Activated naive CD4-positive, alpha-beta T cell treated with anti-CD3 and anti-CD28 coated beads, Interleukin-2, amount 50 U/mL, for 24 hours (primary cell): ENCODE data around the gene TRIO.
"Not testable (repeated sequence)": the region's sequence is repeated elsewhere in the genome, so short reads cannot be mapped to it uniquely, and the experiment has no call there.

Experiments
- H3K27ac Mint-ChIP-seq: one replicate; pipeline ENCODE4 v1.8.0; 2021; ENCODE audit warnings: mild to moderate bottlenecking, mixed read lengths
- H3K27me3 Mint-ChIP-seq: one replicate; pipeline ENCODE4 v1.8.0; 2021; ENCODE audit warnings: mixed read lengths
- H3K36me3 Mint-ChIP-seq: one replicate; pipeline ENCODE4 v1.8.0; 2021; ENCODE audit warnings: mixed read lengths
- H3K4me1 Mint-ChIP-seq: one replicate; pipeline ENCODE4 v1.8.0; 2021; ENCODE audit warnings: mixed read lengths
- H3K4me3 Mint-ChIP-seq: one replicate; pipeline ENCODE4 v1.8.0; 2021; ENCODE audit warnings: mild to moderate bottlenecking, mixed read lengths
- H3K9me3 Mint-ChIP-seq: one replicate; pipeline ENCODE4 v1.8.0; 2021; ENCODE audit warnings: mixed read lengths

Gene TRIO

DNA sequence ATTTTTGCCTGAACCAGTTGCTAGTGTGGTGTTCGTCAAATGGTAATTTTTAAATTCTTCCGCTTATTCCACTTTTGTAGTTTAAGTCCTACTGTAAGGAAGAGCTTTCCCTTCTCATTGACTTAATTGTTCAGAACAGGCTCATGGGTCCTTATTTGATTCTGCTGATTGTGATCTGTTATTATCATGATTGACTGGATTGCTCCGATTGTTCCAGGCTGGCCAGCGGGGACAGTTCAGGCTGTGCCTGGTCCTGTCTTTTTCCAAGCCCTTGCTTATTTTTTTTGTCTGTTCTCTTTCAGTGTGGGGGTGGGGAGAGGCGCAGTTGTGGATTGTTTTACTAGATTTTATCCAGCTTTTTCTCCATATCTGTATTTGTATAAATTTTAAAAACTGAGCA is 52.4 kb downstream of the TRIO start:
- Mint-ChIP-seq H3K4me1 (no peaks in the 10 kb centered on the region), H3K27ac (no peak overlapping the region), H3K36me3 (no peaks in the 10 kb centered on the region), H3K27me3 (peaks cover 14% of the 10 kb centered on the region), H3K4me3 (no peak overlapping the region), H3K9me3 (no peaks in the 10 kb centered on the region)

DNA sequence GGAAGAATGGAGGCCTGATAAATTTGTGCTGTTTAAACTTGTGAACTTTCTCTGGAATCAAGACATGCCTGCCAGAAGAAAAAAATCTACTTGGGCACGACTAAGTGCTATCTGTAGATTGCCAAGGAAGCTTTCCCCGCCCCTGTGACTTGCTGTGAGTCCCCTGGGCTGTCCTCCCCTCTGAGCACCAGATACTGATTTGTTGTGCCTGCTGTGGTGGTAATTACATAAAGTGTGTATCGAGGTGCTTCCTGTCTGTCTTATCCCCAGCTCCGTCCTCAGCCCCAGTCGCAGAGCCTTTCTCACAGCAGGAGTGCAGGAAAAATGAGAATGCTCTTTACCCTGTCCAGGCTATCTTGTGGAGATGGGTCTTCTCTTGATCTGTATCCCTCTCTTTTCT is 53.9 kb downstream of the TRIO start:
- no peak overlapping the region for H3K27ac Mint-ChIP-seq
- no peaks in the 10 kb centered on the region for H3K9me3 Mint-ChIP-seq
- no peak overlapping the region for H3K4me3 Mint-ChIP-seq
- no peaks in the 10 kb centered on the region for H3K36me3 Mint-ChIP-seq
- H3K27me3 Mint-ChIP-seq, result peaks cover 15% of the 10 kb centered on the region
- no peaks in the 10 kb centered on the region for H3K4me1 Mint-ChIP-seq

DNA sequence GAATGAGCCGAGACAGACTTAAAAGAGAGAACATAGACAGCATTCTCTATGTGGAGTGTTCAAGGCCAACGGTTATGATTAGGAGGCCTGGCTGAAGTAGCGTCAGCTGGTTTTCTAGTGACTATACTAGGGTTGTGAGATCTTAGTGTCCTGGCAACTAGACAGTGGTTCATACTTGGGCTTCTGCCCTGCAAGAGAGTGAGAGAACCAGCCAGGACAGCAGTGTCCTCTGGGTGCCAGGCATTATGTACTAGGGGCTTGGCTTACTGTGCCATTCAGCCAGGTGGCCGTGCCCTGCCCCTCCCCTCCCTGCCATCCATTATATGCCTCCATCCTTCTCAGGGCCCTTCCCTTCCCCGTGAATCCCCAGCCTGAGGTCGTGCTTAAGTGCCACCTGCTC is 56.8 kb downstream of the TRIO start:
- Mint-ChIP-seq H3K27me3 (peaks cover 19% of the 10 kb centered on the region), H3K27ac (no peak overlapping the region), H3K9me3 (no peaks in the 10 kb centered on the region), H3K36me3 (no peaks in the 10 kb centered on the region), H3K4me3 (no peak overlapping the region), H3K4me1 (no peaks in the 10 kb centered on the region)

DNA sequence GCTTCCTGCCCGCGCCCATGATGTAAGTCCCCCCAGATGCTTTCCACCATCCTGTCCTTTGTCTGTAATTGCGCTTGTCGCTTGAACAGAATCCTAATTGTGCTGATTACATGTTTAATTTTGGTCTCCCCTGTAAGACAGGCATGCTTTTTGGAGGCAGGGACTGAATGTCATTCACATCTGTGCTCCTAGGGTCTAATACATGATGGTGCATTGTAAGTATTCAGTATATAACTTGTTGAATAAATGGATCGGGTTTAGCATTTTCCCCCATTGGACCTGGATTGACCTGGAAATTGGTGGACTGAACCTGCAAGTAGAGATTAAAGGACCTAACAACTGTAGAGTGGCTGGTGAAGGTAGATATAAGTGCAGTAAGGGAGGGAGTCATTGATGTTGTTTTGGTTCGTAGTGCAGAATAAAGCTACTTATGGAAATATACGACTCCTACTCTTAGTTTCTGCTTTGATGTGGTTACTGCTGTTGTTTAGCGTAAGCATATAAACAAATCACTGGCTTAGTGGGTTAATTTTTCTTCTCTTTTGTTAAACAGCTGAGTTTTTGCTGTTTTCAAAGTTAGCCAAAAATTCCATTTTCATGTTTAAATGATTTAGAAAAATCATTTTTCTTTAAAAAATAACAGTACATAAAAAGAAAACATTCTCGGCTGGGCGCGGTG is 57.3 kb downstream of the TRIO start:
- H3K27me3 Mint-ChIP-seq, result peaks cover 17% of the 10 kb centered on the region
- H3K4me1 Mint-ChIP-seq, result no peaks in the 10 kb centered on the region
- H3K9me3 Mint-ChIP-seq, result no peaks in the 10 kb centered on the region
- H3K27ac Mint-ChIP-seq, result no peak overlapping the region
- no peaks in the 10 kb centered on the region for H3K36me3 Mint-ChIP-seq
- H3K4me3 Mint-ChIP-seq, result no peak overlapping the region

DNA sequence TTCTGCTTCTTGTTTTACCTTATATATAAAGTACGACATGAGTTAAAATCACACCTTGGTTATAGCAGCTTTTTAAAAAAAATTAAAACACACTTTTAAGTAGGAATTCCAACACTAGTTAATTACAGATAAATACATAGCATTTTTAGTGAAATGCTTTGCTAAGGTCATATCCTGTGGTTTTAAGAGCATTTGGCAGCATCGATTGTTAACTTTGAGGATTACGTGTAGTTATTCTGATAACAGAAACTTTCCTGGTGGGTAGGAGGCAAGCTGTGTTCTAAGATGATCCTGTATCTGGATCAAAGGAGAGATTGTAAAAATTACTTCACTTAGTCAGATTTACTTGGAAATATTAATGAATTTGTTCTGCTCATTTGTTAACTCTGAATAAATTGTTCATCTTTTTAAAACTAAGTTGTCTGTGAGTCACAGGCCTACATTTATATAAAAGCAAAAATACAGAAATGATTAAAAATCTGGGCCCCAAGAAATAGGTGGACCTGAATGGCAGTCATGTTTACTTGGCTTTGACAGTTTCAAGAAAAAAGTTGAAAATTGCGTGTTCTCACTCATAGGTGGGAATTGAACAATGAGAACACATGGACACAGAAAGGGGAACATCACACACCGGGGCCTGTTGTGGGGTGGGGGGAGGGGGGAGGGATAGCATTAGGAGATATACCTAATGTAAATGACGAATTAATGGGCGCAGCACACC is 58.3 kb downstream of the TRIO start:
- Mint-ChIP-seq H3K36me3 (no peaks in the 10 kb centered on the region), H3K4me1 (no peaks in the 10 kb centered on the region), H3K4me3 (no peak overlapping the region), H3K27ac (no peak overlapping the region), H3K9me3 (no peaks in the 10 kb centered on the region), H3K27me3 (peaks cover 17% of the 10 kb centered on the region)

DNA sequence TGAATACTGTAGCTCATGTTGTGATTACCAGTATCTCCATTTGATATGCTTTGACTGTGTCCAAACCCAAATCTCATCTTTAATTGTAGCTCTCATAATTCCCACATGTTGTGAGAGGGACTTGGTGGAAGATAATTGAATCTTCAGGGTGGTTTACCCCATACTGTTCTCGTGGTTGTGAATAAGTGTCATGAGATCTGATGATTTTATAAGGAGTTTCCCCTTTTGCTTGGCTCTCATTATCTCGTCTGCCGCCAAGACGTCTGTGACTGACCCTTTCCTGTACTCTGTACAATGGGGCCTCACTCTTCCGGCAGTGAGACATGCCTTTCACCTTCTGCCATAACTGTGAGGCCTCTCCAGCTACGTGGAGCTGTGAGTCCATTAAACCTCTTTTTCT is 59.3 kb downstream of the TRIO start:
- H3K27ac Mint-ChIP-seq, result no peak overlapping the region
- no peaks in the 10 kb centered on the region for H3K36me3 Mint-ChIP-seq
- H3K9me3 Mint-ChIP-seq, result no peaks in the 10 kb centered on the region
- H3K27me3 Mint-ChIP-seq, result peaks cover 14% of the 10 kb centered on the region
- H3K4me1 Mint-ChIP-seq, result no peaks in the 10 kb centered on the region
- H3K4me3 Mint-ChIP-seq, result no peak overlapping the region

DNA sequence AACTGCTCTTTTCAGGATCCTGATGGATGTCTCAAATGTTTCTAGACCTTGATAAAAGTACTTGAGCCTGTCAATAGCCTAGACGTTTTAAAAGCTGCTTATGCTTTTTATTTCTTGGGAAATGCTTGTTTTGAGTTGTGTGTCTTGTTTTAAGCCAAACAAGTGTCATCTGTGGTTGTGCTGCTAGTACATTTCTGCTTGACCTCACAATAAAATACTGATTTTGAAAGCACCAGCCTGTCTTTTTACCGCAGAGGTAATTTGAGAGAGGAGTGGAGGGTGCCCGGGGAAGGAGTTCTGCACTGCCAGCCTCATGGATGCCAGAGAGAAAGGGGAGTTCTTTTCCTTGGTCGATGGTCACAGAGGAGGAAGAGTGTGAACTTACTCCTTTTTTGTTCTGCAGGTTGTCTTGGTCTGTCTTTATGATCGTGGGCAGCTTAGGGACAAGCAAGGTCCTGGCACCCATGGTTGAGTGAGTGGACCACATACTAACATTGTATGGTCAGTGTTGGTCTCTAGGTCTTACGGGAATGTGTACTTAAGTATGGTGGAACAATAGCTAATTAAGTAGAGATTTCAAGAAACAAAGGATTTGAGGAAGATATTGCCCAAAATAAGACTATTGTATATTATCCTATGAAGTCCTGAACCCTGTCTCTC is 61.0 kb downstream of the TRIO start:
- no peak overlapping the region for H3K4me3 Mint-ChIP-seq
- H3K9me3 Mint-ChIP-seq, result no peaks in the 10 kb centered on the region
- H3K27ac Mint-ChIP-seq, result no peak overlapping the region

DNA sequence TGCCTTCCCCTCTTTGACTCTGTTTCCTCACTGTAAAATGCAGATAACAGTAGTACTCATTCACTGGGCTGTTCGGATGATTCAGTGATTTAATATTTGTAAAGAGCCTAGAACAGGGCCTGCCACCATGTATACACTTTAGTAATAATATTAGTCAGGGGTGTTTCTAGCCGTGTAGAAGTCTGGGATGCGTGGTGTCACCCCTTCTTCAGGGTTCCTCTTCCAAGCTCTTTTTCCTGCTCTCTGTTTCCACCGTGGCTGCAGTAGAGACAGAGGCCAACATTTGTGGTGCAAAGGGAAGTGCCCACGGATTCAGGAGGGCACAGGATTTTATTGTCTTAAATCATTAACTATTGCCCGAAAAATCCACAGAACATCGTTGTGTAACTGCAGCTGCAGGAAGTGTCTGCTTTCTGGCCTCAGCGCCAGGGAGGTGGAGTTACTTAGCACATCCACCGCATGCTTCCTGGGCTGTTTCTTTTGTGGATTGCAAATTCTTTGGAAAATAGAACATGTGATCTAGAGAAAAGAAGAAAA is 61.7 kb downstream of the TRIO start:
- H3K4me3 Mint-ChIP-seq, result no peak overlapping the region
- peaks cover 16% of the 10 kb centered on the region for H3K27me3 Mint-ChIP-seq
- H3K27ac Mint-ChIP-seq, result no peak overlapping the region
- no peaks in the 10 kb centered on the region for H3K36me3 Mint-ChIP-seq
- no peaks in the 10 kb centered on the region for H3K9me3 Mint-ChIP-seq
- no peaks in the 10 kb centered on the region for H3K4me1 Mint-ChIP-seq

More for the DNA sequence above, 61.0 kb downstream of the TRIO start:
- no peaks in the 10 kb centered on the region for H3K4me1 Mint-ChIP-seq
- no peaks in the 10 kb centered on the region for H3K36me3 Mint-ChIP-seq
- peaks cover 16% of the 10 kb centered on the region for H3K27me3 Mint-ChIP-seq

DNA sequence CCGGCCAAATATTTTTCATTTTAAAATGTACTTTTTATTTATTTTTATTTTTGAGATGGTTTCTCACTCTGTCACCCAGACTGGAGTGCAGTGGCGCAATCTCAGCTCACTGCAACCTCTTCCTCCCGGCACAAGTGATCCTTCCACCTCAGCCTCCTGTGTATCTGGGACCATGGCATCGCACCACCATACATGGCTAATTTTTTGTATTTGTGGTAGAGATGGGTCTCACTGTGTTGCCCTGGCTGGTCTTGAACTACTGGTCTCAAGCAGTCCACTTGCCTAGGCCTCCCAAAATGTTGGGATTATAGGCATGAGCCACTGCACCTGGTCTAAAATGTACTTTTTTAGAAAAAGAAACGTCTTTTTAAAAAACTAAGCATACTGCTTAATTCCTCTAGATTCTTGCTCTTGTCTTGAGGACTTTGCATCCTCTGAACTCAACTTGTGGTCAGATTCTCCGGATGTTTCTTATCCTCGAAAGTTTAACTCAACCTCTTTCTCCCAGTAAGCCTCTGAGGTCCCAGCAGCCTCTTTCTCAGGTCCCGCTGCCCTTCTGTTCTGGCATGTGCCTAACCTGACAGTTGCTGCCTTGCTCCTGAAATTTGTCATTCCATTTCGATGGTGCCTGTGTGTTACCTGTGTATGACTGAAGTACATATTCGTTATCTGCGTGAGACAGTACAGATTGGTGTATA is 63.0 kb downstream of the TRIO start:
- Mint-ChIP-seq H3K4me3 (no peak overlapping the region), H3K27me3 (peaks cover 16% of the 10 kb centered on the region), H3K36me3 (no peaks in the 10 kb centered on the region), H3K4me1 (no peaks in the 10 kb centered on the region), H3K9me3 (no peaks in the 10 kb centered on the region), H3K27ac (no peak overlapping the region)

DNA sequence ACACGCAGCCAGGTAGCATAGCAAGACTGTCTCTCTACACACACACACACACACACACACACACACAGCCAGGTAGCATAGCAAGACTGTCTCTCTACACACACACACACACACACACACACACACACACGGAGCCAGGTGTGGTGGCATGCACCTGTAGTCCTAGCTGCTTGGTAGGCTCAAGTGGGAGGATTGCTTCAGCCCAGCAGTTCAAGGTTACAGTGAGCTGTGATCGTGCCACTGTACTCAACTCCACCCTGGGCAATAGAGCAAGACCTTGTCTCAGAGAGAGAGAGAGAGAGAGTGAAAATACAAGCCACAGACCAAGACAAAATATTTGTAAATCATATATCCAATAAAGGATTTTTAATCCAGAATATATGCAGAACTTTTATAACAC is 64.3 kb downstream of the TRIO start:
- H3K27me3 Mint-ChIP-seq, result peaks cover 14% of the 10 kb centered on the region
- not testable (repeated sequence) for H3K36me3 Mint-ChIP-seq, H3K4me1 Mint-ChIP-seq, H3K9me3 Mint-ChIP-seq, H3K27ac Mint-ChIP-seq, H3K4me3 Mint-ChIP-seq

DNA sequence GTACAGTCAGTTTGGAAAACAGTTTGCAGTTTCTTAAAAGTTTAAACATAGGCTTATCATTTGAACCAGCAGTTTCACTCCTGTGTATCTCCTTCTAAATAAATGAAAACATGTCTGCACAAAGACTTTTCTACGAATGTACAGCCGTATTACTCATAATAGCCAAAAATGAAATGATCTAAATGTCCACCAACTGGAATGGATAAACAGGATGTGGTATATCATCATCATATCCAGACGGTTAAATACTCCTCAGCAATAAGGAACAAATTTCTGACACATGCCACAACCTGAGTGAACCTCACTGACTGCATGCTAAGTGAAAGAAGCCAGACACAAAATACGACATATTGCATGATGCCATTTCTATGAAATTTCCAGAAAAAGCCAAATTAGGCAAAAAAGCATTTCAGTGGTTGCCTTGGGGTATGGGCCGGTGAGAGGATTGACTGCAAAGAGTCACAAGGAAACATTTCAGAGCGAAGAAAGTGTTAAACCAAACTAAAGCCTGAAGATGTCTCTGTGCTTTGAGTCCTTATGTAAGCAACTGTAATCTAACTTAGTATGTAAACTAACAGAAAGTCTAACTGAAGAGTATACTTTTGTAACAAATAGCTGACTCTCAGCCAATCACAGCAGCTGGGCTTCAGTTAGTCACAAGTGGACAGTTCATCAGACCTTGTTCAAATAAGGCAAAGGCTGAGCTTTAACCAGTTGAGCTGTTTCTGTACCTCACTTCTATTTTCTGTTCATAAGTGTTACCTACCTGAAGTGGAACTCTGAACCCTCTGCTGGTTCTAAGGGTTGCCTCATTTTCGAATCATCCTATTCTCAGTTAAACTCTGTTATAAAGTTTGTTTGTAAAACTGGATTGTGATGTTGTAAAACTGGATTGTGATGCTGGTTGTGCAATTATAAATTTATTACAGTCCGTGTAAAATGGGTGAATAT is 65.2 kb downstream of the TRIO start:
- Mint-ChIP-seq H3K36me3 (no peaks in the 10 kb centered on the region), H3K9me3 (no peaks in the 10 kb centered on the region), H3K27ac (no peak overlapping the region), H3K4me1 (no peaks in the 10 kb centered on the region), H3K4me3 (no peak overlapping the region), H3K27me3 (peaks cover 14% of the 10 kb centered on the region)

DNA sequence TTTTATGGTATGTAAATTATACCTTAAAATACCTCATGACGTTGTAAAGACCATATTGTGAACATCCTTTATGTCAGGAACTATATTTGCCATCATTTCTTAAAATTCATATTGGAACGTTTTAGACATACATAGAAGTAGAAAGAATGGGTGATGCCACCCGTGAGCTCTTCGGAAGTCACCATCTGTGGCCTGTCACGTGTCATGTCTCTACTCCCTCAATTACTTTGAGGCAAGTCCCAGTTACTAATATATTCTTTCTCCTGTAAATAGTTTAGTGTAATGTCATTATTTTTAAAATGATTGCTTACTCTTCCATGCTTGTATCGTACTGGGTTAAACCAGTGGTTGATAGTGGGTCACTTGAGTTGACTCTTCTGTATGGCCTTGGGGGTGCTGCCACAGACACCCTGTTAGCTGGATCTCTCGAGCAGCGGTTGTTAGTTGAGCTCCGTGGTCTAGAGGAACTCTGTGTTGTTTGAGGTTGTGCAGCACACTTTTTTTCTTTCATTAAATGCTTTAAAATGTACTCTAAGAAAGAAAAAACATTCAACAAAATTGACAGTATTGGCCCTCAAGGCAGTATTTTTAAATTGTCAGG is 66.2 kb downstream of the TRIO start:
- Mint-ChIP-seq H3K27ac (no peak overlapping the region), H3K4me1 (no peaks in the 10 kb centered on the region), H3K9me3 (no peaks in the 10 kb centered on the region), H3K4me3 (no peak overlapping the region), H3K36me3 (no peaks in the 10 kb centered on the region), H3K27me3 (peaks cover 12% of the 10 kb centered on the region)

DNA sequence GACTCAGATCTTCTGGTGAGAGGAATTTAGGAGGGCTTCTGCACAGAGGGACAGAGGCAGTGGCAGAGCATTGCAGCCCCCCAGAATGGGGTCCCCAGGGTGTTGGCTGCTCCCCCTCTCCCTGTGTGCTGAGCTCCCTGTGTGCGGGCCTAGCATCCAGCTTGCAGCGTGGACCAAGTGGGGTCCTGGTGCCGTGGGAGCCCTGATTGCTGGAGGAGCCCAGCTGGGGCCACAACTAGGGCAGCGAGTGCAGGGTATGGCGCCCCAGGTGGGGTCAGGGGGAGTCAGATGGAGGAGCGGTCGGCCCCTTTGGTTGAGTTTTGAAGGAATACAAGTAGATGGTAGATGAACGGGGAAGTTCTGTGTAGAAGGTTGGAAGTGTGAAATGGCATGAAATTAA is 66.7 kb downstream of the TRIO start:
- H3K9me3 Mint-ChIP-seq, result no peaks in the 10 kb centered on the region
- H3K27ac Mint-ChIP-seq, result no peak overlapping the region
- H3K4me3 Mint-ChIP-seq, result no peak overlapping the region
- no peaks in the 10 kb centered on the region for H3K4me1 Mint-ChIP-seq
- H3K27me3 Mint-ChIP-seq, result peaks cover 8% of the 10 kb centered on the region
- H3K36me3 Mint-ChIP-seq, result no peaks in the 10 kb centered on the region

DNA sequence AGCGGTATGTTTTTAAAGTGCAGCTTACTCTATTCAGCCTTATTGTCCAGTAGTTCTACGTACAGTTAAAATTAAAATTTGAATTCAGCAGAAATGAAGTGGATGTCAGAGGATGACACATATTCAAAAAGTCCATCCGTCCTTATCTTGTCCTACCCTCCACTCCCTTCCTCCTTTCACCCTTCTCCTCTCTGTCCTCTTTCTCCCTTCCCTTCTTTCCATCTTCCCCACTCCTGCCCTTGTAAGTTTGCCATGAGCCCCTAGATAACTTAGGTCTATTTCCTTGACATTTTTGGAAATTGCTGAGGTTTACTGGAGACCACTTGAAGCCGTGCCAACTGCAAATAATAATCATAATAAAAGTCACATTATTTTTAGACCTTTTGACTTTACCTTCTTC is 67.6 kb downstream of the TRIO start:
- no peaks in the 10 kb centered on the region for H3K4me1 Mint-ChIP-seq
- H3K27ac Mint-ChIP-seq, result no peak overlapping the region

More for the DNA sequence above, 67.6 kb downstream of the TRIO start:
- no peaks in the 10 kb centered on the region for H3K9me3 Mint-ChIP-seq
- H3K36me3 Mint-ChIP-seq, result no peaks in the 10 kb centered on the region
- H3K27me3 Mint-ChIP-seq, result peaks cover 10% of the 10 kb centered on the region
- H3K4me3 Mint-ChIP-seq, result no peak overlapping the region
